ENCODE results near the gene DHX35. TPM values are rescaled to one million over a fixed set of nuclear protein-coding genes. Genes with fewer than 3 reads are reported as not detected.
A peak's percentile ranks its signal among the peaks of the same experiment; 100 is the strongest.

DHX35 gene
- total and polyA plus RNA-seq, 2 of the 13 experiments (the other 11 are each of a cell fraction or from before 2014, with no cell fraction given), result 25.8 to 28.7 TPM

- 0 out of 2 replicates have a peak, but pooled peaks have one; percentile 15 for TF ChIP-seq CCDC6 (CRISPR knock-in tag; IDR thresholded peaks at IDR 0.05)
- 0 out of 2 replicates have a peak, but pooled peaks have one; percentile 40 for TF ChIP-seq ZNF607 (CRISPR knock-in tag; IDR thresholded peaks at IDR 0.05; ENCODE audit: borderline replicate concordance)
- 0 out of 2 replicates have a peak, but pooled peaks have one; percentile 51 for TF ChIP-seq ZKSCAN1 (IDR thresholded peaks at IDR 0.05; ENCODE audit: low read length)
- TF ChIP-seq ZNF225 (CRISPR knock-in tag; IDR thresholded peaks at IDR 0.05), result peak; percentile 27; the same call in 1 of the 2 replicates
- 0 out of 2 replicates have a peak, but pooled peaks have one; percentile 36 for TF ChIP-seq EED (CRISPR knock-in tag; IDR thresholded peaks at IDR 0.05)
- peak; percentile 26; the same call in 1 of the 2 replicates for TF ChIP-seq ZNF891 (CRISPR knock-in tag; IDR thresholded peaks at IDR 0.05)
- TF ChIP-seq ZNF33B (CRISPR knock-in tag; IDR thresholded peaks at IDR 0.05), result no peak
- TF ChIP-seq ERF (CRISPR knock-in tag; IDR thresholded peaks at IDR 0.05), result no peak
- no peak for TF ChIP-seq ZNF446 (CRISPR knock-in tag; IDR thresholded peaks at IDR 0.05)
- TF ChIP-seq ELF3 (CRISPR knock-in tag; IDR thresholded peaks at IDR 0.05), result no peak
- 0 out of 2 replicates have a peak, but pooled peaks have one; percentile 24 for TF ChIP-seq E2F5 (CRISPR knock-in tag; conservative IDR thresholded peaks at IDR 0.05)
- 0 out of 2 replicates have a peak, but pooled peaks have one; percentile 52 for TF ChIP-seq ZC3H4 (CRISPR knock-in tag; IDR thresholded peaks at IDR 0.05; ENCODE audit: borderline replicate concordance)
- TF ChIP-seq TBX2 (CRISPR knock-in tag; IDR thresholded peaks at IDR 0.05; ENCODE audit: borderline replicate concordance), result 0 out of 2 replicates have a peak, but pooled peaks have one; percentile 38
- no peak for TF ChIP-seq ELK4 (CRISPR knock-in tag; IDR thresholded peaks at IDR 0.05; ENCODE audit: borderline replicate concordance)
- TF ChIP-seq ZNF768 (CRISPR knock-in tag; IDR thresholded peaks at IDR 0.05), result 0 out of 2 replicates have a peak, but pooled peaks have one; percentile 5
- peak; percentile 37 for TF ChIP-seq ZNF781 (CRISPR knock-in tag; IDR thresholded peaks at IDR 0.05; ENCODE audit: borderline replicate concordance, not compliant biosample characterization)
- no peak for TF ChIP-seq SMARCC2 (IDR thresholded peaks at IDR 0.05)
- TF ChIP-seq ZNF557 (CRISPR knock-in tag; IDR thresholded peaks at IDR 0.05), result 0 out of 2 replicates have a peak, but pooled peaks have one; percentile 65
- TF ChIP-seq ZC3H13 (CRISPR knock-in tag; IDR thresholded peaks at IDR 0.05), result peak; percentile 20; the same call in 1 of the 2 replicates
- TF ChIP-seq, protein P1, sequence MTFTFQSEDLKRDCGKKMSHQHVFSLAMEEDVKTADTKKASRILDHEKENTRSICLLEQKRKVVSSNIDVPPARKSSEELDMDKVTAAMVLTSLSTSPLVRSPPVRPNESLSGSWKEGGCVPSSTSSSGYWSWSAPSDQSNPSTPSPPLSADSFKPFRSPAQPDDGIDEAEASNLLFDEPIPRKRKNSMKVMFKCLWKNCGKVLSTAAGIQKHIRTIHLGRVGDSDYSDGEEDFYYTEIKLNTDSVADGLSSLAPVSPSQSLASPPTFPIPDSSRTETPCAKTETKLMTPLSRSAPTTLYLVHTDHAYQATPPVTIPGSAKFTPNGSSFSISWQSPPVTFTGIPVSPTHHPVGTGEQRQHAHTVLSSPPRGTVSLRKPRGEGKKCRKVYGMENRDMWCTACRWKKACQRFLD (CRISPR knock-in tag; IDR thresholded peaks at IDR 0.05; ENCODE audit: borderline replicate concordance), result 0 out of 2 replicates have a peak, but pooled peaks have one; percentile 37
- TF ChIP-seq ZNF564 (CRISPR knock-in tag; IDR thresholded peaks at IDR 0.05), result 0 out of 2 replicates have a peak, but pooled peaks have one; percentile 50
- peak; percentile 22; the same call in 1 of the 2 replicates for TF ChIP-seq ZSCAN25 (CRISPR knock-in tag; IDR thresholded peaks at IDR 0.05)
- TF ChIP-seq YEATS2 (CRISPR knock-in tag; IDR thresholded peaks at IDR 0.05; ENCODE audit: borderline replicate concordance), result 0 out of 2 replicates have a peak, but pooled peaks have one; percentile 6
- TF ChIP-seq HNRNPL (IDR thresholded peaks at IDR 0.05; ENCODE audit: low read depth, low read length), result peak; percentile 82; the same call in 1 of the 2 replicates
- TF ChIP-seq, protein P2, sequence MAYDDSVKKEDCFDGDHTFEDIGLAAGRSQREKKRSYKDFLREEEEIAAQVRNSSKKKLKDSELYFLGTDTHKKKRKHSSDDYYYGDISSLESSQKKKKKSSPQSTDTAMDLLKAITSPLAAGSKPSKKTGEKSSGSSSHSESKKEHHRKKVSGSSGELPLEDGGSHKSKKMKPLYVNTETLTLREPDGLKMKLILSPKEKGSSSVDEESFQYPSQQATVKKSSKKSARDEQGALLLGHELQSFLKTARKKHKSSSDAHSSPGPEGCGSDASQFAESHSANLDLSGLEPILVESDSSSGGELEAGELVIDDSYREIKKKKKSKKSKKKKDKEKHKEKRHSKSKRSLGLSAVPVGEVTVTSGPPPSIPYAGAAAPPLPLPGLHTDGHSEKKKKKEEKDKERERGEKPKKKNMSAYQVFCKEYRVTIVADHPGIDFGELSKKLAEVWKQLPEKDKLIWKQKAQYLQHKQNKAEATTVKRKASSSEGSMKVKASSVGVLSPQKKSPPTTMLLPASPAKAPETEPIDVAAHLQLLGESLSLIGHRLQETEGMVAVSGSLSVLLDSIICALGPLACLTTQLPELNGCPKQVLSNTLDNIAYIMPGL (CRISPR knock-in tag; IDR thresholded peaks at IDR 0.05; ENCODE audit: borderline replicate concordance in 1 of 2, low read depth in 1 of 2), result 0 out of 4 replicates have a peak, but pooled peaks of 1 of the 2 experiments have one; percentile 30
These were observed 34.1 kb upstream of the DHX35 start (continued) for GRCh38 chr20:38927902-38928578.

Measured in HepG2 (cell line).